SU-DHL-6 (cell line): Measurements from ENCODE around the gene BAHD1.
A peak's percentile ranks its signal among the peaks of the same experiment; 100 is the strongest.

ENCODE experiments used
- H2AFZ ChIP-seq: fragments of 200-600 bp; sonication (generic); 2 replicates; pipeline ENCODE4 v1.6.1; 2014; ENCODE audit warnings: low read depth, mild to moderate bottlenecking, moderate library complexity, mixed read lengths, antibody characterized with exemption, low read length; ENCODE audit not compliant: severe bottlenecking
- H3F3A ChIP-seq: fragments of 200-600 bp; shearing (Covaris generic); 2 replicates; pipeline ENCODE4 v1.6.0; 2016; ENCODE audit warnings: antibody characterized with exemption, mild to moderate bottlenecking; ENCODE audit not compliant: insufficient read depth
- H3K27ac ChIP-seq: fragments of 200-600 bp; sonication (generic); 2 replicates; pipeline ENCODE4 v1.5.1; 2016; ENCODE audit warnings: low read depth, mild to moderate bottlenecking, low read length, moderate library complexity, mixed read lengths
- H3K27me3 ChIP-seq: fragments of 200-600 bp; sonication (generic), shearing (Covaris generic); 2 replicates; pipeline ENCODE4 v1.6.0; 2014; ENCODE audit warnings: mild to moderate bottlenecking, low read length
- H3K36me3 ChIP-seq: fragments of 200-600 bp; sonication (generic); 2 replicates; pipeline ENCODE4 v1.6.1; 2014; ENCODE audit warnings: mild to moderate bottlenecking, low read length, mixed read lengths
- H3K4me2 ChIP-seq: fragments of 300-600, 200-600 bp; shearing (Covaris generic), sonication (generic); 2 replicates; pipeline ENCODE4 v1.6.0; 2014; ENCODE audit warnings: low read length, low read depth, mild to moderate bottlenecking; ENCODE audit not compliant: poor library complexity, severe bottlenecking
- H3K4me3 ChIP-seq: fragments of 200-600 bp; sonication (generic); 2 replicates; pipeline ENCODE4 v1.5.1; 2014; ENCODE audit warnings: antibody characterized with exemption, low read length, mild to moderate bottlenecking, mixed read lengths; ENCODE audit not compliant: insufficient read depth, poor library complexity, severe bottlenecking
- H3K79me2 ChIP-seq: fragments of 200-600 bp; sonication (generic); 2 replicates; pipeline ENCODE4 v1.6.1; 2014; ENCODE audit warnings: mild to moderate bottlenecking, low read length, moderate library complexity; ENCODE audit not compliant: insufficient read depth
- H3K9ac ChIP-seq: fragments of 200-600 bp; sonication (generic); 2 replicates; pipeline ENCODE4 v1.7.0; 2014; ENCODE audit warnings: mild to moderate bottlenecking, low read length
- H3K9me2 ChIP-seq: fragments of 200-600 bp; sonication (generic); replicated peaks from 2 replicates; pipeline ENCODE4 v1.6.1; 2014; ENCODE audit warnings: low read length; ENCODE audit not compliant: insufficient read depth
- H3K9me3 ChIP-seq: fragments of 200-600 bp; sonication (generic); 2 replicates; pipeline ENCODE4 v1.6.1; 2014; ENCODE audit warnings: low read length, mixed read lengths; ENCODE audit not compliant: insufficient read depth
- H4K20me1 ChIP-seq: fragments of 200-600 bp; sonication (generic); 2 replicates; pipeline ENCODE4 v1.6.1; 2014; ENCODE audit warnings: low read depth, mild to moderate bottlenecking, antibody characterized with exemption, low read length, moderate library complexity, mixed read lengths
- EZH2phosphoT487 ChIP-seq: fragments of 200-600 bp; sonication (generic), shearing (Covaris generic); conservative IDR thresholded peaks from 2 replicates; pipeline ENCODE4 v1.6.1; 2018; ENCODE audit warnings: mild to moderate bottlenecking, antibody characterized with exemption, low read length, moderate library complexity, mixed read lengths
- TF ChIP-seq, protein P1 (sequence below): fragments of 200-600 bp; sonication (generic); IDR thresholded peaks from one replicate; pipeline ENCODE4 v1.5.1; 2017; ENCODE audit warnings: antibody characterized with exemption, mild to moderate bottlenecking, low read length, moderate library complexity; ENCODE audit not compliant: insufficient read depth, poor library complexity, severe bottlenecking

The BAHD1 gene

DNA sequence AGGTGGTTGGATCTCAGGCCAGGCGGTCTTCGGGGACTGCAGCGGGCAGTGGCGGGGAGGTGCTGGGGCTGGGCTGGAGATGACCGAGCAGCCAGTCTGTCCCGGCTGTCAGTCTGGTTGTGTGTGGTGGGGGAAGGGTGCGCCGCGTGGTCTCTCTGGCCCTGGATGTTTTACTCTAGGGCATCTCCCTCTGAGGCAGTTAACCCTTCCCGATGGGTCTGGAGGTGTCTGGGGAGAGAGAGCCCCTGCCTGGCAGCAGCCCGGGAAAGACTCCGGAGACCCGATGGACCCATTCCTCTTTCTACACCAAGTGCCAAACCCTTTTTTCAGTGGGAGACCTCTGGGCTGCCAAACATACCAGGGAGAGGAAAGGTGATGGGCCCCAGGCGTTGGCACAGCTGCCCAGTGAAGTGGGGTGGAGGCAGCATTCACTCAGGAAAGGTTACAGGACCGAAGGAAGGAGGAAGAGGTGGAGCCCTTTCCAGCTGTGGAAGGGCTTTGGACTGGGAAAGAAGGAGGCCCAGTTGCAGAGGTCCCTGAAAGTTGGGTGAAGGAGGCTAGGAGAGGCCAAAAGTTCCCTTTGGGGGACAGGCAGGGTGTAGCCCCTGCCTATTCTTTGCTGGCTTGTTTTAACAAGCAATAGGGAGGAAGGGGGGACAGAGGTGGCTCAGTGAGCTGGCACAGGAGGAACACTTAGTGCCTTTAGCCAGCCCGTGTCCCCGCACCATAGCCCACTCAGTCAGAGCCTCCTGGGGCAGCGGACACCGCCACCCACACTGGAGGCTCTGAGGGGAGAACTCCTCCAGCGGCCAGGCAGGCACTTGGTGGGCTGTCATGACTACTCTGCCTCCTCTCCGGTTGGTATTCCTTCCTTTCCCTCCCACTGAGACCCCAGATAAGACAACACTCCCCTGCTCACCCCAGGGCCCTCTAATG lies 2.7 kb upstream of the BAHD1 start:
- no peak overlapping the region for H3K9ac ChIP-seq
- no peak overlapping the region for H3K27ac ChIP-seq
- no peaks in the 10 kb centered on the region for H3K9me2 ChIP-seq
- no peak overlapping the region for H3K4me3 ChIP-seq
- no peak overlapping the region for H2AFZ ChIP-seq
- no peaks in the 10 kb centered on the region for H3K9me3 ChIP-seq
- H3K27me3 ChIP-seq = no peaks in the 10 kb centered on the region
- H3K4me2 ChIP-seq = no peak overlapping the region
- H4K20me1 ChIP-seq = peaks cover 6% of the 10 kb centered on the region; the same call in 1 of the 2 replicates
- TF ChIP-seq, protein P1, sequence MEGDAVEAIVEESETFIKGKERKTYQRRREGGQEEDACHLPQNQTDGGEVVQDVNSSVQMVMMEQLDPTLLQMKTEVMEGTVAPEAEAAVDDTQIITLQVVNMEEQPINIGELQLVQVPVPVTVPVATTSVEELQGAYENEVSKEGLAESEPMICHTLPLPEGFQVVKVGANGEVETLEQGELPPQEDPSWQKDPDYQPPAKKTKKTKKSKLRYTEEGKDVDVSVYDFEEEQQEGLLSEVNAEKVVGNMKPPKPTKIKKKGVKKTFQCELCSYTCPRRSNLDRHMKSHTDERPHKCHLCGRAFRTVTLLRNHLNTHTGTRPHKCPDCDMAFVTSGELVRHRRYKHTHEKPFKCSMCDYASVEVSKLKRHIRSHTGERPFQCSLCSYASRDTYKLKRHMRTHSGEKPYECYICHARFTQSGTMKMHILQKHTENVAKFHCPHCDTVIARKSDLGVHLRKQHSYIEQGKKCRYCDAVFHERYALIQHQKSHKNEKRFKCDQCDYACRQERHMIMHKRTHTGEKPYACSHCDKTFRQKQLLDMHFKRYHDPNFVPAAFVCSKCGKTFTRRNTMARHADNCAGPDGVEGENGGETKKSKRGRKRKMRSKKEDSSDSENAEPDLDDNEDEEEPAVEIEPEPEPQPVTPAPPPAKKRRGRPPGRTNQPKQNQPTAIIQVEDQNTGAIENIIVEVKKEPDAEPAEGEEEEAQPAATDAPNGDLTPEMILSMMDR = no peak
- no peak for TF ChIP-seq EZH2phosphoT487
- H3F3A ChIP-seq = no peaks in the 10 kb centered on the region
- peaks cover 14% of the 10 kb centered on the region for H3K79me2 ChIP-seq
- H3K36me3 ChIP-seq = no peaks in the 10 kb centered on the region

DNA sequence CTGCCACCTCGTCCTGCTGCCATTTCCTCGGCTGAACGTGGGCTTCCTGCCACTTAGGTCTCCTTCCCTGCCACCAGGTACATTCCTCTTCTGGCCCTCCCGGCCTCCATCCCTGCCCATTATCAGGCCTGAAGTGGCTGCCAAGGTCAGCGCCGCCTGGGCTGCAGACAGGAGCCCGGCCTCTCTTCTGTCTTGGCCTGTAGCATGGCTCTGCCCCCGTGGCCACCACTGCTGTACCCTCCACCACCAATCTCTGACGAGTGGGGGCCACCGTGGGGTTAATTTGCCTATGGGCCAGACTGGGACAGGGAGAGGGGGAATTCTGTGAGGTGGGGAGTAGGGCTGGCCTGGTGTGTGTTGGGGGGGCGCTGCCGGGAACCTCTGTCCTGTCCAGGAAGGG lies 2.0 kb upstream of the BAHD1 start:
- Histone ChIP-seq H3K9me3 (no peaks in the 10 kb centered on the region), H3K9me2 (no peaks in the 10 kb centered on the region), H3K36me3 (no peaks in the 10 kb centered on the region), H3F3A (no peaks in the 10 kb centered on the region), H4K20me1 (peaks cover 8% of the 10 kb centered on the region; the same call in 1 of the 2 replicates), H2AFZ (no peak overlapping the region), H3K9ac (no peak overlapping the region), H3K4me3 (no peak overlapping the region), H3K4me2 (no peak overlapping the region), H3K27me3 (no peaks in the 10 kb centered on the region), H3K27ac (no peak overlapping the region), H3K79me2 (peaks cover 21% of the 10 kb centered on the region)
- no peak for TF ChIP-seq EZH2phosphoT487
- TF ChIP-seq, protein P1 = no peak

DNA sequence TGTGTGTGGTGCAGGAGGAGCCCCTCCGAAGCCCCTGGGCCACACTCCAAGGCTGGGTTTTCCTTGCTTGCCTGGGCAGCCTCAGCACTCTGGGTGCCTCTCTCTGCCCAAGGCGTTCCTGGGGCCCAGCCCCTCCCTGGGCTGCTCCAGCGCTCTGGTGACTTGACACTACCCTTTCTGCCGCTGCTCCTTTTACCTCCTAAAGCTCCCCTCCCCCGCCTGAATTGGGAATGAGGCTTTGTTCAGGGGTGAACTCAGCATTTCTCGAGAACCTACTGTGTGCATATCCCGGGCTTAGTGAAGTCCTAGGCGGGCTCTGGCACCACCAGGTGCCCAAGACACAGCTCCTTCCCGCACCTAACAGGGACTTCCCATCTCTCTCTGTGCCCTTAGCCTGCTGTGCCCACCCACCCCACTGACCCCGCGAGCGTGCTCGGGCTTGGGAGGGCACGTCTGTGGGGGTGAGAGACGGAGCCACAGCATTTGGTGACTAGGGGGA lies 1.2 kb upstream of the BAHD1 start:
- TF ChIP-seq, protein P1 = no peak
- TF ChIP-seq EZH2phosphoT487 = no peak
- Histone ChIP-seq H3K27ac (no peak overlapping the region), H3K36me3 (no peaks in the 10 kb centered on the region), H2AFZ (no peak overlapping the region), H3K79me2 (peaks cover 29% of the 10 kb centered on the region), H3K4me2 (peak overlapping the region; percentile 96), H4K20me1 (peaks cover 16% of the 10 kb centered on the region; the same call in 1 of the 2 replicates), H3K9me2 (no peaks in the 10 kb centered on the region), H3K4me3 (no peak overlapping the region), H3K27me3 (no peaks in the 10 kb centered on the region), H3K9ac (peak overlapping the region; percentile 70; the same call in 1 of the 2 replicates), H3K9me3 (no peaks in the 10 kb centered on the region), H3F3A (no peaks in the 10 kb centered on the region)
